MCF 10A (cell line): ENCODE data around the gene PDE9A. TPM values are rescaled to one million over a fixed set of nuclear protein-coding genes. Genes with fewer than 3 reads are reported as not detected.

ENCODE experiments used
- BruUV-seq: library from RNA; stranded (reverse); fragments of 400-500 nt; replicated peaks from 2 replicates; lab custom pipeline; 2021; lab: Mats Ljungman, UMichigan
- CTCF ChIA-PET: fragments of 300-600 bp; sonication (Branson Sonifier 250); formaldehyde crosslinking; extraction: SDS; loops from one replicate; lab custom pipeline; 2021; ENCODE audit warnings: antibody characterized with exemption, inconsistent platforms; lab: Yijun Ruan, JAX
- POLR2A ChIA-PET: fragments of 300-600, 350-650 bp; sonication (Branson Sonifier 250); formaldehyde crosslinking; extraction: SDS; loops from one replicate; lab custom pipeline; 2020; ENCODE audit warnings: antibody characterized with exemption, inconsistent platforms; lab: Yijun Ruan, JAX
- DNase-seq: peaks from one replicate; pipeline ENCODE4 v3.0.0-alpha.2; 2018; ENCODE audit not compliant: unreplicated experiment
- H3K27ac Mint-ChIP-seq: one replicate; pipeline ENCODE4 v1.8.0; 2022; ENCODE audit warnings: mild to moderate bottlenecking, low read depth, mixed read lengths; ENCODE audit not compliant: unreplicated experiment
- H3K27me3 Mint-ChIP-seq: one replicate; pipeline ENCODE4 v1.8.0; 2022; ENCODE audit warnings: mixed read lengths; ENCODE audit not compliant: insufficient read depth, unreplicated experiment
- H3K36me3 Mint-ChIP-seq: one replicate; pipeline ENCODE4 v1.8.0; 2022; ENCODE audit warnings: mild to moderate bottlenecking, moderate library complexity, mixed read lengths; ENCODE audit not compliant: insufficient read depth, unreplicated experiment
- H3K4me1 Mint-ChIP-seq: one replicate; pipeline ENCODE4 v1.8.0; 2022; ENCODE audit warnings: mixed read lengths; ENCODE audit not compliant: insufficient read depth, unreplicated experiment
- H3K4me3 Mint-ChIP-seq: one replicate; pipeline ENCODE4 v1.8.0; 2022; ENCODE audit warnings: mild to moderate bottlenecking, moderate library complexity, mixed read lengths; ENCODE audit not compliant: unreplicated experiment
- H3K9me3 Mint-ChIP-seq: one replicate; pipeline ENCODE4 v1.8.0; 2022; ENCODE audit warnings: mixed read lengths; ENCODE audit not compliant: unreplicated experiment
- intact Hi-C: fragments of 100-400 bp; cut with micrococcal nuclease; formaldehyde crosslinking; loops from 2 replicates; pipeline ENCODE4 v1.14.1; 2022
- total RNA-seq: library from RNA; stranded (reverse); gene quantifications from 2 replicates; pipeline ENCODE4 v1.2.3, GENCODE V29; 2022
- TF ChIP-seq, protein P1 (sequence below): fragments of 200-600 bp; IDR thresholded peaks from one replicate; pipeline ENCODE4 v1.8.0; 2022; ENCODE audit warnings: antibody characterized with exemption, mild to moderate bottlenecking; ENCODE audit not compliant: unreplicated experiment

The PDE9A gene
- total RNA-seq, 1 experiment from 2014 or later = not detected

DNA sequence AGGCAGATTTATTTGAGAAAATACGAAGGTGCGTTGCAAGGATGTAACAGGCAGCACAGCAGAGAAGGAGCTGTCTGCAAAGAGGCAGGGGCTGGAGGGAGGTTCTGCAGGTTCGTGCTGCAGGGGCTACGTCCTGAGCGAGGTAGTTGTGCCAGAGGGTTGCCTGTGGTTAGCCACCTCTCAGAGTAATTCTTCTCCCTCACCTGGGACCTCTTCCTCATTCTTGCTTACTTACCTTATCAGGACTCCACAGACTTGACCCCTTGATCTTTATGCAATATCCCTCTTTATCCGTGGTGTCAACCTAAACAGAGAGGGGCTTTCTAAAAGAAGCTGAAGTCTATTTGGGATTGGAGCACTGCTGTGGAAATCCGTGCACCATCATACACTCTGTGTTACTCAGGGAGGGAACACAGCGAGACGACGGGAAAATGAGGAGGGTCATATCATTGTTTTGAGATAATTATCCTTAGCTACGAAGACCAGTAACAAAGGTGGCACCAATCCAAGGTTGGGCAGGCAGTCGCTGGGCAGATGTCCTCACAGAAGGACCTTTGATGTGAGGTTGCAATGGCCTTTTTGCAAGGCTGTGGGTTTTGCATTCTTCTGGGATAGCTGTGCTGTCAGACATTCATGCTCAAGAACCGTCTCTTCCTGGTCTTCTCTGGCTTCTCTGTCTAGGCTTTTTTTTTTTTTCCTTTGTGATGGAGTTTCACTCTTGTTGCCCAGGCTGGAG, 143.1 kb downstream of the PDE9A start:
- DNase-seq = no peak
- no TSS peak for BruUV-seq
- H3K36me3 Mint-ChIP-seq = no peaks in the 10 kb centered on the region
- ChIA-PET POLR2A (no interaction called here), CTCF (no interaction called here)
- no peak overlapping the region for H3K27ac Mint-ChIP-seq
- H3K9me3 Mint-ChIP-seq = no peaks in the 10 kb centered on the region
- peaks cover 6% of the 10 kb centered on the region for H3K4me1 Mint-ChIP-seq
- peaks cover 32% of the 10 kb centered on the region for H3K27me3 Mint-ChIP-seq
- intact Hi-C loops = no loop called here
- TF ChIP-seq, protein P1, sequence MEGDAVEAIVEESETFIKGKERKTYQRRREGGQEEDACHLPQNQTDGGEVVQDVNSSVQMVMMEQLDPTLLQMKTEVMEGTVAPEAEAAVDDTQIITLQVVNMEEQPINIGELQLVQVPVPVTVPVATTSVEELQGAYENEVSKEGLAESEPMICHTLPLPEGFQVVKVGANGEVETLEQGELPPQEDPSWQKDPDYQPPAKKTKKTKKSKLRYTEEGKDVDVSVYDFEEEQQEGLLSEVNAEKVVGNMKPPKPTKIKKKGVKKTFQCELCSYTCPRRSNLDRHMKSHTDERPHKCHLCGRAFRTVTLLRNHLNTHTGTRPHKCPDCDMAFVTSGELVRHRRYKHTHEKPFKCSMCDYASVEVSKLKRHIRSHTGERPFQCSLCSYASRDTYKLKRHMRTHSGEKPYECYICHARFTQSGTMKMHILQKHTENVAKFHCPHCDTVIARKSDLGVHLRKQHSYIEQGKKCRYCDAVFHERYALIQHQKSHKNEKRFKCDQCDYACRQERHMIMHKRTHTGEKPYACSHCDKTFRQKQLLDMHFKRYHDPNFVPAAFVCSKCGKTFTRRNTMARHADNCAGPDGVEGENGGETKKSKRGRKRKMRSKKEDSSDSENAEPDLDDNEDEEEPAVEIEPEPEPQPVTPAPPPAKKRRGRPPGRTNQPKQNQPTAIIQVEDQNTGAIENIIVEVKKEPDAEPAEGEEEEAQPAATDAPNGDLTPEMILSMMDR = no peak
- no peak overlapping the region for H3K4me3 Mint-ChIP-seq

DNA sequence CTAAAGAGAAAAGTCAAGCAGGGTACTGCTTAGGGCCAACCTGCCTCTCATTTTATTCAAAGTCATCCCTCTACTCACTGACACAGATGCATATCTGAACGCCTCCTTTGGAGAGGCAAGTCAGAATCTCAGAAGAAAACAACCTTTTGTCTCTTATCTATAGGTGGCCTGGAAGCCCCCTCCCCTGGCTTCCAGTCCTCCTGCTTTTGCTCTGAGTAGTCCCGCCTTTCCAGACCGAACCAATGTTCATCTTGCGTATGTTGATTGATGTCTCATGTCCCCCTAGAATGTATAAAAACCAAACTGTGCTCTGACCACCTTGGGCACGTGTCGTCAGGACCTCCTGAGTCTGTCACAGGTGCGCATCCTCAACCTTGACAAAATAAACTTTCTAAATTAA, 144.1 kb downstream of the PDE9A start:
- H3K27me3 Mint-ChIP-seq = peaks cover 23% of the 10 kb centered on the region
- intact Hi-C loops = no loop called here
- TF ChIP-seq, protein P1 = no peak
- POLR2A ChIA-PET = no interaction called here
- CTCF ChIA-PET = no interaction called here
- no peak overlapping the region for H3K4me3 Mint-ChIP-seq
- BruUV-seq = no TSS peak
- H3K4me1 Mint-ChIP-seq = peaks cover 6% of the 10 kb centered on the region
- H3K9me3 Mint-ChIP-seq = no peaks in the 10 kb centered on the region
- H3K36me3 Mint-ChIP-seq = no peaks in the 10 kb centered on the region
- no peak overlapping the region for H3K27ac Mint-ChIP-seq
- DNase-seq = no peak

DNA sequence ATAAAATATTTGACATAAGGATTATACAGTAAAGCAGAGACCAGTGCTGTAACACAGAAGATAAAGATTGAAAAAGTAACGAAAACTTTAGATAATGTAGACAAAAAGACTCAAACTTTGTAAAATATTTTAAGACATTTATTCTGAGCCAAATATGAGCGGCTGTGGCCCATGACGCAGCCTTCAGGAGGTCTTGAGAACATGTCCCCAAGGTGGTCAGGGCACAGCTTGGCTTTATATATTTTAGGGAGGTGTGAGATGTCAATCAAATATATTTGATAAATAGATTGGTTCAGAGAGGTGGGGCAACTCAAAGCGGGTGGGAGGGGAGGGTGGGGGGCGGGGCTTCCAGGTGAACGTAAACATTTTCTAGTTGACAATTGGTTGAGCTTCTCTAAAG, 144.7 kb downstream of the PDE9A start:
- TF ChIP-seq, protein P1 = no peak
- intact Hi-C loops = no loop called here
- Mint-ChIP-seq H3K27ac (no peak overlapping the region), H3K9me3 (no peaks in the 10 kb centered on the region), H3K4me3 (no peak overlapping the region), H3K4me1 (peaks cover 6% of the 10 kb centered on the region), H3K27me3 (peaks cover 23% of the 10 kb centered on the region), H3K36me3 (no peaks in the 10 kb centered on the region)
- no TSS peak for BruUV-seq
- no peak for DNase-seq
- ChIA-PET CTCF (no interaction called here), POLR2A (no interaction called here)

DNA sequence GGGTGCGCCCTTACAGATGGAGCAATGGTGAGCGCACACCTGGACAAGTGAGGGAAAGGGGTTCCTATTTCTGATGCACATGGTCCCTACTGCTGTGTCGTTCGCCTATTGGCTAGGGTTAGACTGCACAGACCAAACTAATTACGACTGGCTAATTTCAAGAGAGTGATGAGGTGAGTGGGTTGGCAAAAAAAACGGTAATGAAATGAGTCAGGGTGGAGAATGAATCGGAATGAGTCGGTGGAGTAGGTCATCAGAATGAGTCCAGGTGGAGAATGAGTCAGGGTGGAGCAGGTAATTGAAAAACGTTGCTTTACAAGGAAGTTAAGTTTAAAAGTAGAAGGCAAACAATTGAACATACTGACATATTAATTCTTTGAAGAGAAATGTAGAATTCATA, 146.1 kb downstream of the PDE9A start:
- H3K4me1 Mint-ChIP-seq = peaks cover 6% of the 10 kb centered on the region
- peak overlapping the region; percentile 6 for H3K27ac Mint-ChIP-seq
- TF ChIP-seq, protein P1 = no peak
- H3K4me3 Mint-ChIP-seq = no peak overlapping the region
- no peaks in the 10 kb centered on the region for H3K36me3 Mint-ChIP-seq
- DNase-seq = peak; percentile 13
- H3K27me3 Mint-ChIP-seq = peaks cover 23% of the 10 kb centered on the region
- ChIA-PET POLR2A (no interaction called here), CTCF (no interaction called here)
- BruUV-seq = no TSS peak
- no peaks in the 10 kb centered on the region for H3K9me3 Mint-ChIP-seq
- intact Hi-C loops = no loop called here
